IPS-NIHi7 (cell line): Measurements from ENCODE around the gene IDH2.

ENCODE experiments used
- DNase-seq: peaks from one replicate; pipeline ENCODE4 v3.0.0; 2012; ENCODE audit warnings: mixed read lengths; ENCODE audit errors: extremely low spot score

Gene IDH2

GRCh38 chr15:90063770-90064247 lies 38.5 kb downstream of the IDH2 start:
- no peak for DNase-seq

GRCh38 chr15:90062973-90063769 lies 39.1 kb downstream of the IDH2 start:
- no peak for DNase-seq

- DNase-seq: no peak
These were observed 39.8 kb downstream of the IDH2 start for GRCh38 chr15:90062462-90062932.

GRCh38 chr15:90062023-90062442 lies 40.2 kb downstream of the IDH2 start:
- peak; percentile 70 for DNase-seq

- DNase-seq: no peak
These were observed 41.5 kb downstream of the IDH2 start for GRCh38 chr15:90060797-90061196.

GRCh38 chr15:90059208-90059985 lies 42.9 kb downstream of the IDH2 start:
- peak; percentile 49 for DNase-seq

- DNase-seq: no peak
These were observed 43.5 kb downstream of the IDH2 start for GRCh38 chr15:90058775-90059174.

GRCh38 chr15:90058308-90058707 lies 44.0 kb downstream of the IDH2 start:
- DNase-seq: no peak

GRCh38 chr15:90056529-90056928 lies 45.7 kb downstream of the IDH2 start:
- DNase-seq: no peak

- DNase-seq: no peak
These were observed 47.1 kb downstream of the IDH2 start for GRCh38 chr15:90055182-90055581.

GRCh38 chr15:90054618-90055097 lies 47.6 kb downstream of the IDH2 start:
- no peak for DNase-seq

- no peak for DNase-seq
These were observed 48.4 kb downstream of the IDH2 start for GRCh38 chr15:90053685-90054466.

- no peak for DNase-seq
These were observed 50.4 kb downstream of the IDH2 start for GRCh38 chr15:90051874-90052273.

- DNase-seq: no peak
These were observed 52.3 kb downstream of the IDH2 start for GRCh38 chr15:90049666-90050604.

- DNase-seq: no peak
These were observed 53.2 kb downstream of the IDH2 start for GRCh38 chr15:90049030-90049429.

GRCh38 chr15:90047956-90048575 lies 54.2 kb downstream of the IDH2 start:
- no peak for DNase-seq

GRCh38 chr15:90046911-90047392 lies 55.3 kb downstream of the IDH2 start:
- no peak for DNase-seq

GRCh38 chr15:90046289-90046688 lies 56.0 kb downstream of the IDH2 start:
- no peak for DNase-seq

- DNase-seq: no peak
These were observed 57.3 kb downstream of the IDH2 start for GRCh38 chr15:90044916-90045371.

GRCh38 chr15:90044191-90044590 lies 58.1 kb downstream of the IDH2 start:
- DNase-seq: no peak
